ENCODE data around the gene CACNA2D1.
A peak's percentile ranks its signal among the peaks of the same experiment; 100 is the strongest.

CACNA2D1 gene

GRCh38 chr7:82442492-82443035 is 1.0 kb downstream of the CACNA2D1 start:
- peak; percentile 3 for ATAC-seq
- no peak for TF ChIP-seq TCF4 (CRISPR knock-in tag; IDR thresholded peaks at IDR 0.05; ENCODE audit: borderline replicate concordance)
- TF ChIP-seq ZFP3 (CRISPR knock-in tag; IDR thresholded peaks at IDR 0.05): no peak
- no peak for TF ChIP-seq PPARA (CRISPR knock-in tag; IDR thresholded peaks at IDR 0.05; ENCODE audit: borderline replicate concordance)
- TF ChIP-seq ISL1 (CRISPR knock-in tag; IDR thresholded peaks at IDR 0.05): no peak

DNA sequence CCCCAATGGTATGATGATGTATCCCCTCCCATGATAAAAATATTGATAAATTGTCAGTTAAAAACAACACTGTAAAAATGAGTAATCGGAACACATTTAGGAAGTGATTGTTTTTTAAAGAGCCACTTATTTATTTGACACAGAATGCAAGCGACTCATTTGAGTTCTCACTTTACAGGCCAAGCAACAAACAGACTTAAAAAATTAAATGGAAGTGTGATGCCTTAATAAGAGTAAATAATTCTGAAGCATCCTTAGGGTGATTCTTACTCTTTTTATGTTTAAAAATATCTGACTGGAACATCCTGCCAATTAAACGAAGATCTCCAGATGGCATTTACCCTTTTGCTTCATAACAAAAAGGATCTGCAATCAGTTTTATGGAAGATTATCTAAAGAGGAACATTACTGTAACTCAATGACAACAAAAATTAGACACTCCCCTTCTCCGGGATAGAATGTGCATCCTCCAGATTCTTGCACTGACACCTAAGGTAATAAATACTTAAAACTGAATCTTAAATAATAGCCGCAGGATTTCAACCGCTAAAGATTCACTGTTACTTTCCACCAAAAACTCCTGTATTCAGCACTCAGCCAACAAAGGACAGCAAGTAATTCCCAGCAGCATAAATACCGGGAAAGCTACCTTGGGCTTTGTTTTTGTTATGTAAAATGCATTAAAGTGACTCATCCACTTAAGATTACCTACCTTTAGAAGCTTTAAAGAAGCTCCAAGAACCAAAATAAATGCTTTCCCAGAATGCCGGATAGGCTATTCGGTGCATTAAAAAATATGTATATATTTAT is 1.7 kb downstream of the CACNA2D1 start:
- no peak for TF ChIP-seq ZNF565 (CRISPR knock-in tag; conservative IDR thresholded peaks at IDR 0.05; ENCODE audit: low read depth)
- TF ChIP-seq ISL1 (CRISPR knock-in tag; IDR thresholded peaks at IDR 0.05): peak; percentile 42; the same call in 1 of the 2 replicates
- no peak for TF ChIP-seq BACH2 (CRISPR knock-in tag; IDR thresholded peaks at IDR 0.05; ENCODE audit: borderline replicate concordance)

DNA sequence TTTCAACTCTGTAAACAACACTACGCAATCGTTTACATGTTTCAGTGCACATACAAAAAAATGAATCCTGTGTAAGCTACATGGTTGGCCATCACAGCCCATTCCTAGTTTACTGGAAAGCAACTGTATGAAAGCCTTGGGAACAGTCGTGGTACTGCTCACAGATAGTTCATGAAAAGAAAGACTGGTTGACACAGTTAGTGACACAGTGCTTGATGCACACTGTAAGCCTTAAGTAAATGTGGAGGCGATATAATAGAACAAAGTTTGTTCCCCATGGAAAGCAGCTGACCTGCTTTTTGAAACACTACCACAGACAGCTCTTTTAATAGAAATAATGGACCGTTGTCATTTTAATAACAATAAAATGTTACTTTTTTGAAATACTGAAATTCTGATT is 5.1 kb downstream of the CACNA2D1 start:
- ATAC-seq: no peak
- TF ChIP-seq ARNTL (CRISPR knock-in tag; IDR thresholded peaks at IDR 0.05; ENCODE audit: borderline replicate concordance, low read depth): no peak
- no peak for TF ChIP-seq PPARA (CRISPR knock-in tag; IDR thresholded peaks at IDR 0.05; ENCODE audit: borderline replicate concordance)
- TF ChIP-seq PATZ1 (CRISPR knock-in tag; IDR thresholded peaks at IDR 0.05; ENCODE audit: borderline replicate concordance): no peak
- TF ChIP-seq RARB (CRISPR knock-in tag; IDR thresholded peaks at IDR 0.05): no peak

More for the DNA sequence above, 1.7 kb downstream of the CACNA2D1 start:
- no peak for ATAC-seq

DNA sequence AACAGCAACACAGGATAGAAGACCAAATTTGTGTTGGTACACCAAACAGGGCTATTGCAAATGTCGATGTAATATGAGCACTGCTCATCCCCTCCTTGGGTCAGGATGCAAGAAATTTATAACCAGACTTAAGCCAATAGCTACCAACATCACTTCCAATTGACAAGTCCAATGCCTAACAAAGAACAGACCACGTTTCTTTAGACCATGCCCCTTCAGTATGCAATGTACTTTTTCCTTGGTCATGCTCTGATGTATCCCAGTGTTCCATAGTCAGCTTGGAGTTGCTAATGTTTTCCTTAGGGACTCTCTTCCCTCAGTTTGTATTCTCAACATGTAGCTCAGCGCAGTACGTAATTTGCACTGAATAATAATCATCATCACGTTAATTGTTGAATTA is 7.8 kb downstream of the CACNA2D1 start:
- ATAC-seq: peak; percentile 56; the same call in 1 of the 3 replicates

More for the DNA sequence above, 7.8 kb downstream of the CACNA2D1 start:
- TF ChIP-seq, protein P1, sequence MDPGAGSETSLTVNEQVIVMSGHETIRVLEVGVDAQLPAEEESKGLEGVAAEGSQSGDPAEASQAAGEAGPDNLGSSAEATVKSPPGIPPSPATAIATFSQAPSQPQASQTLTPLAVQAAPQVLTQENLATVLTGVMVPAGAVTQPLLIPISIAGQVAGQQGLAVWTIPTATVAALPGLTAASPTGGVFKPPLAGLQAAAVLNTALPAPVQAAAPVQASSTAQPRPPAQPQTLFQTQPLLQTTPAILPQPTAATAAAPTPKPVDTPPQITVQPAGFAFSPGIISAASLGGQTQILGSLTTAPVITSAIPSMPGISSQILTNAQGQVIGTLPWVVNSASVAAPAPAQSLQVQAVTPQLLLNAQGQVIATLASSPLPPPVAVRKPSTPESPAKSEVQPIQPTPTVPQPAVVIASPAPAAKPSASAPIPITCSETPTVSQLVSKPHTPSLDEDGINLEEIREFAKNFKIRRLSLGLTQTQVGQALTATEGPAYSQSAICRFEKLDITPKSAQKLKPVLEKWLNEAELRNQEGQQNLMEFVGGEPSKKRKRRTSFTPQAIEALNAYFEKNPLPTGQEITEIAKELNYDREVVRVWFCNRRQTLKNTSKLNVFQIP (CRISPR knock-in tag; IDR thresholded peaks at IDR 0.05; ENCODE audit: borderline replicate concordance, low read depth): no peak
- TF ChIP-seq ZFP30 (CRISPR knock-in tag; IDR thresholded peaks at IDR 0.05) (no peak), CREB5 (CRISPR knock-in tag; IDR thresholded peaks at IDR 0.05; ENCODE audit: low read depth) (no peak), ARNTL (CRISPR knock-in tag; IDR thresholded peaks at IDR 0.05; ENCODE audit: borderline replicate concordance, low read depth) (no peak), SNAI2 (CRISPR knock-in tag; IDR thresholded peaks at IDR 0.05) (no peak), ISL1 (CRISPR knock-in tag; IDR thresholded peaks at IDR 0.05) (no peak), TOX (CRISPR knock-in tag; IDR thresholded peaks at IDR 0.05; ENCODE audit: borderline replicate concordance) (no peak), PATZ1 (CRISPR knock-in tag; IDR thresholded peaks at IDR 0.05; ENCODE audit: borderline replicate concordance) (no peak), ZFP3 (CRISPR knock-in tag; IDR thresholded peaks at IDR 0.05) (no peak)
- TF ChIP-seq, protein P2, sequence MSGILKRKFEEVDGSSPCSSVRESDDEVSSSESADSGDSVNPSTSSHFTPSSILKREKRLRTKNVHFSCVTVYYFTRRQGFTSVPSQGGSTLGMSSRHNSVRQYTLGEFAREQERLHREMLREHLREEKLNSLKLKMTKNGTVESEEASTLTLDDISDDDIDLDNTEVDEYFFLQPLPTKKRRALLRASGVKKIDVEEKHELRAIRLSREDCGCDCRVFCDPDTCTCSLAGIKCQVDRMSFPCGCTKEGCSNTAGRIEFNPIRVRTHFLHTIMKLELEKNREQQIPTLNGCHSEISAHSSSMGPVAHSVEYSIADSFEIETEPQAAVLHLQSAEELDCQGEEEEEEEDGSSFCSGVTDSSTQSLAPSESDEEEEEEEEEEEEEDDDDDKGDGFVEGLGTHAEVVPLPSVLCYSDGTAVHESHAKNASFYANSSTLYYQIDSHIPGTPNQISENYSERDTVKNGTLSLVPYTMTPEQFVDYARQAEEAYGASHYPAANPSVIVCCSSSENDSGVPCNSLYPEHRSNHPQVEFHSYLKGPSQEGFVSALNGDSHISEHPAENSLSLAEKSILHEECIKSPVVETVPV (CRISPR knock-in tag; IDR thresholded peaks at IDR 0.05): no peak

Data from SK-N-SH treated with all-trans-retinoic acid at 6 μM for 48 hours (cell line).